Limb (tissue), 2 donors: ENCODE results near the gene LDB3.
A peak's percentile ranks its signal among the peaks of the same experiment; 100 is the strongest.

ENCODE experiments used
- DNase-seq, 2 donors: peaks; one replicate each; pipeline ENCODE4 v3.0.0-alpha.2; 2016; ENCODE audit errors: extremely low spot score in 2 of 2

LDB3 gene

GRCh38 chr10:86651631-86652331 is 16.5 kb upstream of the LDB3 start:
- DNase-seq: no peak

GRCh38 chr10:86652361-86653202 is 15.7 kb upstream of the LDB3 start:
- peak in 1 of 2 donors; percentile 44 for DNase-seq

GRCh38 chr10:86653379-86653778 is 14.9 kb upstream of the LDB3 start:
- DNase-seq: no peak

DNA sequence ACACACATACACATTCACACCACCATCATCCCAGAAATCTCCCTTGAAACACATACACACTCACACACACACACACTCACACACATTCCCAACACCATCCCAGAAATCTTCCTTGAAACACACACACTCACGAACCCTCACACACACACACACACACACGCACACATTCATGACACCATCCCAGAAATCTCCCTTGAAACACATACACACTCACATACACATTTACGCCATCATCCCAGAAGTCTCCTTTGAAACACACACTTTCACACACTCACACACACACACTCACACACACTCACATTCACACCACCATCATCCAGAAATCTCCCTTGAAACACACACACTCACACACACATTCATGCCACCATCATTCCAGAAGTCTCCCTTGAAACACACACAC is 14.3 kb upstream of the LDB3 start:
- no peak for DNase-seq

- no peak for DNase-seq
Observed at GRCh38 chr10:86654411-86655172, 13.7 kb upstream of the LDB3 start, which contains the start of gene OPN4. Gene OPN4 (plus strand): TSS chr10:86654547. CDS start chr10:86654784, 237 bp downstream.

GRCh38 chr10:86655173-86655540 is 13.2 kb upstream of the LDB3 start:
- DNase-seq: no peak

DNA sequence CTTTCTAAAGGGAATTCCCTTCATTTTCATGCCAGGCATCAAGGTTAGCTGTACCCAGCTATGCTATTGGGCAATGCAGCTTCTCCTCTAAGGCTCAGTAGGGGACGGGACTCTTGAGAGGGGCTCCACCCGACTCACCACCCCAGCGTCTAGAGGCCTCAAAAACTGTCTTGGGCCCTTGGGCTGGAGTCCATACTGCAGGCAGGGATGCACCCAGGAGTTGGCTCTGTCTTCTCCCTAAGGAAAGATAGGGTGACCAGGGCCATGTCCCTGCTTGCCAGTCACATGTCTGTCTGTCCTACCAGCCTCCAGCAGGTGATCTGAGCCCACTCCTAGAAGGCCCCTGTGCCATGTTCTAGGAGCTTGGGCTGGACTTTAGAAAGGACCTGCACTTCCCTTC is 12.7 kb upstream of the LDB3 start:
- no peak for DNase-seq

DNA sequence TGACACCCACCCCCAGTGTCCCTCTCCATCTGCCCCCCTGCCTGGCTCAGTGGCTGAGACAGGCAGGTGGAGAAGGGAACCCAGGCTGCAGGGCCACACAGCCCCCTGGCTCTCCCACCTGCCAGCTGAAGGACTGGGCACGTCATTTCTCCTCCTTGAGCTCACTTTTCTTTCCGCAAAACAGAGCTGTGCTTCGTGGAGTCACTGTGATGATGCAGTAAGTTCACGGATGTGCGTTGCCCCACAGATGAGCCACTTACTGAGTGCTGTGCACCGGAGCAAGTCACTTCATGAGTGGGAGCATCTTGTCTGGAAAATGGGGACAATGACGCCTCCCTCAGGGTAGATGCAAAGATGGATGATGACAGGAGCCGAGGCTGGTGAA is 11.3 kb upstream of the LDB3 start:
- no peak for DNase-seq

DNA sequence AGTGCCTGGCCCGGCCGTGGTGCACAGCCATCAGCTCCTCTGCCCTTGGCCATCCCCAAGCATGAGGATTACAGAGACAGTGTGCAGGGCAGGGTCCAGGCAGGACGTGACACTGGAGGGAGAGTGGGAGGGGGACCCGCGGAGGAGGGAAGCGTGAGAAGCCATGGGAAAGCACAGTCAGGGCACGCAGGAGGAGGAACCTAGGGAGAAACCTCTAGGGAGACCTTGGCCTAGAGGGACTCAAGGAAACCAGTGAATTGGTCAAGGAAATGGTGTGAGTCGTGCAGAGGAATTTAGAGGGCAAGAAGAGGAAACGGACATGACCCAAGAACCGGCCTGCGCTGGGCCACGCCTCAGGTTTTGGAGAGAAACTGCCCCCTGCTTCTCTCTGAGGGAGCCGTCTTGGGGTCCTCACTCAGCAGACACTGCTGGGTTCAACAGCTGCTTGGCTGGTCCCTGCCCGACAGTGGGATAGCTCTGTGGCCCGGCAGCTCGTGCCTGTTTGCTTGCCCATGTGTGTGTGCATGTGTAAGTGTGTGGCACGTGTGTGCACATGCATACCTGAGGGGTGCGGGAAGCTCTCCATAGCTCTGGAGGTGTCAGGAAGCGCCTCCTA is 10.8 kb upstream of the LDB3 start:
- DNase-seq: no peak

DNA sequence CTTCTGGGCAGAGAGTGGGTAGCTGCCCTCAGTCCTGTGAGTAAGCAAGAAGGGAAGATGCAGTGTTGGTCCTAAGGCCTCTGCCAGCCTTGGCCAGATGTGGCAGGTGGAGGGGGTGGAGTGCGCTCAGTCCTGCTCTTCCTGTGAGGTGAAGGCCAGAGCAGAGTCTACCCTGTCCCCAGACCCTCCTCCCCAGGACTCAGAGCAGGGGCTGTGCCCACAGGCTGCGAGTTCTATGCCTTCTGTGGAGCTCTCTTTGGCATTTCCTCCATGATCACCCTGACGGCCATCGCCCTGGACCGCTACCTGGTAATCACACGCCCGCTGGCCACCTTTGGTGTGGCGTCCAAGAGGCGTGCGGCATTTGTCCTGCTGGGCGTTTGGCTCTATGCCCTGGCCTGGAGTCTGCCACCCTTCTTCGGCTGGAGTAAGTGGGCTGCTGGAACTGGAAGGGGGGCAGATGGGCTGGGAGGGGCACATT is 10.0 kb upstream of the LDB3 start:
- DNase-seq: no peak

- no peak for DNase-seq
Observed at GRCh38 chr10:86658751-86659150, 9.6 kb upstream of the LDB3 start.

GRCh38 chr10:86659161-86659691 is 9.1 kb upstream of the LDB3 start:
- no peak for DNase-seq

DNA sequence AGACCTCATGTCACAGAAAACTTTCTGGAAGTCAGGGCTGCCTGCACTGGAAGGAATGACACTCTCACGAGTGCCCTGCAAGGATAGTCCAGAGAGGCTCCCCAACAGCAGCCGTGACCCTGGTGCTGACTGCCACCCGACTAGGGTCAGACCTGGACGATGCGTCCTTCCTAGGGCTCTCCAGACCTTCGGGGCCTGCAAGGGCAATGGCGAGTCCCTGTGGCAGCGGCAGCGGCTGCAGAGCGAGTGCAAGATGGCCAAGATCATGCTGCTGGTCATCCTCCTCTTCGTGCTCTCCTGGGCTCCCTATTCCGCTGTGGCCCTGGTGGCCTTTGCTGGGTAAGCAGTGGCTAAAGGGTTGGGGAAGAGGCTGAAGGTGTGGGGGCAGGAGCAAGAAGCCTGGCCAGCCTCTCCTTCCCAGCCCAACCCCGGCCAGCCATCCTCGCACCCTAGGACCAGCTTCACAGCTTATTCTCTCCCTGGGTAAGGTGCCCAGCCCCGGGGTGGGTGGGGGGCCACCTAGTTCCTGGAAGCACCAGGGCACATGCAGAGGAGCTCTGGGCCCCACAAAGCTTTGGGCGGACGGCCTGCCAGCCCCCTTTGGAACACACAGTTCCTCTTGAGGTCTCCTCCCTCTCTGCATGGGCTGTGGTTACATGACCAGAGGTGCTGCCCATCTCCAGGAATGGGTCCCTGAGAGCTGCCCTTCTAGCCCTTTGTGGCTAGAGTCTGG is 8.4 kb upstream of the LDB3 start:
- DNase-seq: no peak

- DNase-seq: peak in 1 of 2 donors; percentile 17
Observed at GRCh38 chr10:86661161-86662025, 6.9 kb upstream of the LDB3 start.

- DNase-seq: no peak
Observed at GRCh38 chr10:86662186-86663045, 5.9 kb upstream of the LDB3 start.

DNA sequence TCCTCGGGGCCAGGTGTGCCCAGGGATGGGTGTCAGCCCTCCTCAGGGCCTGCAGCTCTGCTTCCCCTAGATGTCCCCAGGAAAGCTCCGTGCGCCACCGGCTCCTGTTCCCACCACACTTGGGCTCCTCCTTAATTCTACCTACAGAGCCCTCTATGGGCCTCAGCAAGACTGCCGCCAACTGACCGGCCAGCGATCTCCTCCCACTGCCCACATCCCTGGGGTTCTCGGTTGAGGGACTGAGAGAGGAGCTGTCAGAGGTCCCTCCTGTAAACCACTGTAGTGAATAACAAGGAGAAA is 5.3 kb upstream of the LDB3 start:
- no peak for DNase-seq

GRCh38 chr10:86663576-86664339 is 4.6 kb upstream of the LDB3 start:
- DNase-seq: no peak
